A673 (cell line): ENCODE results near the gene USF2. TPM values are rescaled to one million over a fixed set of nuclear protein-coding genes. Genes with fewer than 3 reads are reported as not detected.

Source experiments
- BruUV-seq: library from RNA; stranded (reverse); fragments of 400-500 nt; replicated peaks from 2 replicates; lab custom pipeline; 2021; lab: Mats Ljungman, UMichigan
- CTCF ChIA-PET: fragments of 300-600 bp; sonication (Branson Sonifier 250); formaldehyde crosslinking; loops from one replicate; lab custom pipeline; 2022; ENCODE audit warnings: antibody characterized with exemption; lab: Charles Lee
- POLR2A ChIA-PET: fragments of 300-600 bp; sonication (Branson Sonifier 250); formaldehyde crosslinking; loops from one replicate; lab custom pipeline; 2022; ENCODE audit warnings: antibody characterized with exemption; ENCODE audit not compliant: low non-redundant PET; lab: Charles Lee
- DNase-seq: peaks from one replicate; pipeline ENCODE4 v3.0.0-alpha.2; 2015; ENCODE audit warnings: low spot score
- H3K27ac ChIP-seq: fragments of 200-600 bp; sonication (generic); 2 replicates; pipeline ENCODE4 v1.5.1; 2016; ENCODE audit warnings: mixed run types, low read depth, mild to moderate bottlenecking, mixed read lengths, antibody characterized with exemption, low read length; ENCODE audit not compliant: poor library complexity, severe bottlenecking
- H3K27me3 ChIP-seq: fragments of 200-600 bp; sonication (generic); replicated peaks from 2 replicates; pipeline ENCODE4 v1.6.1; 2017; ENCODE audit warnings: mixed run types, low read depth, mild to moderate bottlenecking, mixed read lengths, antibody characterized with exemption, low read length; ENCODE audit not compliant: insufficient read depth, poor library complexity
- H3K36me3 ChIP-seq: fragments of 200-600 bp; sonication (generic); 2 replicates; pipeline ENCODE4 v1.6.1; 2016; ENCODE audit warnings: mixed run types, mild to moderate bottlenecking, mixed read lengths, antibody characterized with exemption, low read length; ENCODE audit not compliant: insufficient read depth, poor library complexity, severe bottlenecking
- H3K4me1 ChIP-seq: fragments of 200-600 bp; sonication (generic); 2 replicates; pipeline ENCODE4 v1.6.1; 2017; ENCODE audit warnings: mixed run types, mild to moderate bottlenecking, mixed read lengths, antibody characterized with exemption, low read length; ENCODE audit not compliant: insufficient read depth, poor library complexity, severe bottlenecking
- H3K4me3 ChIP-seq: fragments of 200-600 bp; sonication (generic); 2 replicates; pipeline ENCODE4 v1.5.1; 2016; ENCODE audit warnings: low read depth, mixed run types, mild to moderate bottlenecking, mixed read lengths, low read length; ENCODE audit not compliant: poor library complexity, severe bottlenecking
- H3K9me3 ChIP-seq: fragments of 200-600 bp; sonication (generic); 2 replicates; pipeline ENCODE4 v1.6.1; 2016; ENCODE audit warnings: mixed run types, low read depth, mild to moderate bottlenecking, mixed read lengths, antibody characterized with exemption, low read length; ENCODE audit not compliant: poor library complexity, severe bottlenecking
- EZH2 ChIP-seq: fragments of 200-600 bp; sonication (generic); IDR thresholded peaks from 2 replicates; pipeline ENCODE4 v1.6.1; 2017; ENCODE audit warnings: borderline replicate concordance, low read depth, mild to moderate bottlenecking, mixed read lengths, antibody characterized with exemption, low read length; ENCODE audit not compliant: poor library complexity, severe bottlenecking
- intact Hi-C: fragments of 100-400 bp; cut with micrococcal nuclease; formaldehyde crosslinking; loops from one replicate; pipeline ENCODE4 v1.10.0; 2022; ENCODE audit not compliant: unreplicated experiment
- total RNA-seq: library from RNA; stranded (reverse); gene quantifications from 2 replicates; pipeline ENCODE4 v1.2.3, GENCODE V29; 2021
- TF ChIP-seq, protein P1 (sequence below): fragments of 300-800, 200-600 bp; sonication (generic); conservative IDR thresholded peaks from 2 replicates; pipeline ENCODE4 v1.5.1; 2017; ENCODE audit warnings: low read depth, mild to moderate bottlenecking, antibody characterized with exemption, low read length, moderate library complexity, mixed read lengths

USF2 gene
- total RNA-seq, 1 experiment from 2014 or later, result 82.0 TPM

DNA sequence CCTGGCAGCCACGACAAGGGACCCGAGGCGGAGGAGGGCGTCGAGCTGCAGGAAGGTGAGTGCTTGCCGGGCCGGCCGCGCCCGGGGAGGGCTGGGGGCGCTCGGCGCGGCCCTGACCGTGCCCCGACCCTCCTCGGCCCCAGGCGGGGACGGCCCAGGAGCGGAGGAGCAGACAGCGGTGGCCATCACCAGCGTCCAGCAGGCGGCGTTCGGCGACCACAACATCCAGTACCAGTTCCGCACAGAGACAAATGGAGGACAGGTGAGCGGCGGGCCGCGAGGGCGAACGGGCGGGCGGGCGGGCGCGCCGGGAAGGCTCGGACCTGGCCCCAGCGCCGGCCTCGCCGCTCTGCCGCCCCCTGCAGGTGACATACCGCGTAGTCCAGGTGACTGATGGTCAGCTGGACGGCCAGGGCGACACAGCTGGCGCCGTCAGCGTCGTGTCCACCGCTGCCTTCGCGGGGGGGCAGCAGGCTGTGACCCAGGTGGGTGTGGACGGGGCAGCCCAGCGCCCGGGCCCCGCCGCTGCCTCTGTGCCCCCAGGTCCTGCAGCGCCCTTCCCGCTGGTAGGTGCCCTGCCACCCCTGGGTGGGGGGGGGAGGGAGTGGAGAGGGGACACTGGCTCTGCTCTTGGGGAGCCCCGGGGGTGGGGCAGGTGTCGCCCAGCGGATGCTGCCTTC lies 816 bp downstream of the USF2 start:
- Histone ChIP-seq H3K9me3 (no peaks in the 10 kb centered on the region), H3K36me3 (peaks cover 28% of the 10 kb centered on the region), H3K4me3 (peak overlapping the region; percentile 81), H3K27ac (no peak overlapping the region), H3K27me3 (no peaks in the 10 kb centered on the region), H3K4me1 (no peaks in the 10 kb centered on the region)
- DNase-seq, result peak; percentile 60
- no TSS peak for BruUV-seq
- CTCF ChIA-PET, result interaction anchor here (0.5 kb wide), 1 partner anchor 1484 kb away, joined by 3 read pairs; no protein-coding TSS in a partner anchor
- POLR2A ChIA-PET, result no interaction called here
- no peak for TF ChIP-seq EZH2
- TF ChIP-seq, protein P1, sequence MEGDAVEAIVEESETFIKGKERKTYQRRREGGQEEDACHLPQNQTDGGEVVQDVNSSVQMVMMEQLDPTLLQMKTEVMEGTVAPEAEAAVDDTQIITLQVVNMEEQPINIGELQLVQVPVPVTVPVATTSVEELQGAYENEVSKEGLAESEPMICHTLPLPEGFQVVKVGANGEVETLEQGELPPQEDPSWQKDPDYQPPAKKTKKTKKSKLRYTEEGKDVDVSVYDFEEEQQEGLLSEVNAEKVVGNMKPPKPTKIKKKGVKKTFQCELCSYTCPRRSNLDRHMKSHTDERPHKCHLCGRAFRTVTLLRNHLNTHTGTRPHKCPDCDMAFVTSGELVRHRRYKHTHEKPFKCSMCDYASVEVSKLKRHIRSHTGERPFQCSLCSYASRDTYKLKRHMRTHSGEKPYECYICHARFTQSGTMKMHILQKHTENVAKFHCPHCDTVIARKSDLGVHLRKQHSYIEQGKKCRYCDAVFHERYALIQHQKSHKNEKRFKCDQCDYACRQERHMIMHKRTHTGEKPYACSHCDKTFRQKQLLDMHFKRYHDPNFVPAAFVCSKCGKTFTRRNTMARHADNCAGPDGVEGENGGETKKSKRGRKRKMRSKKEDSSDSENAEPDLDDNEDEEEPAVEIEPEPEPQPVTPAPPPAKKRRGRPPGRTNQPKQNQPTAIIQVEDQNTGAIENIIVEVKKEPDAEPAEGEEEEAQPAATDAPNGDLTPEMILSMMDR, result peak; percentile 53
- intact Hi-C loops, result no loop called here

- Histone ChIP-seq H3K4me1 (no peaks in the 10 kb centered on the region), H3K36me3 (peaks cover 28% of the 10 kb centered on the region), H3K9me3 (no peaks in the 10 kb centered on the region), H3K27ac (no peak overlapping the region), H3K27me3 (no peaks in the 10 kb centered on the region), H3K4me3 (no peak overlapping the region)
- ChIA-PET CTCF (interaction anchor here (0.5 to 0.6 kb wide), 2 partner anchors 424 to 980 kb away, joined by 4 to 10 read pairs; no protein-coding TSS in a partner anchor), POLR2A (no interaction called here)
- BruUV-seq, result no TSS peak
- intact Hi-C loops, result no loop called here
- TF ChIP-seq, protein P1, result no peak
- no peak for TF ChIP-seq EZH2
- no peak for DNase-seq
Measured at GRCh38 chr19:35270381-35270811, 1.6 kb downstream of the USF2 start.

DNA sequence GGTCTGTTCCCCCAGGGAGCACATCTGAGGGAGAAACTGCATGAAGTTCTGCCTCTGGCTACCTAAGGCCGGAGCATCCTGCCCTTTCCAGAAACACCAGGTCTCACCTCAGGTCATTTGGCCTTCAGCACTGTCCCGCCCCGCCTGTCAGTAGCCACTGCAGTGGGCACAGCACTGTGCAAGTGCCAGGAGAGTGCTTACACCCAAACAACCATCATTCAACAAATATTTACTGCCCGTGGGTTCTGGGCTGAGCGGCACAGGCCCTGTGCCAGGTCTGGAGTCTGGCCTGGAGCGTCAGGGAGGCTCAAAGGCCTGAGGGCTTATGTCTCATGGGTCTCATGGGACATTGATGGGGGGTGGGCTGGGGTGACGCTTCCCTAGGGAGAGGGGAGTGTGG lies 2.8 kb downstream of the USF2 start:
- ChIA-PET POLR2A (no interaction called here), CTCF (no interaction called here)
- Histone ChIP-seq H3K36me3 (peaks cover 28% of the 10 kb centered on the region), H3K4me1 (no peaks in the 10 kb centered on the region), H3K27ac (no peak overlapping the region), H3K9me3 (no peaks in the 10 kb centered on the region), H3K4me3 (no peak overlapping the region), H3K27me3 (no peaks in the 10 kb centered on the region)
- no peak for DNase-seq
- TF ChIP-seq EZH2, result no peak
- TF ChIP-seq, protein P1, result no peak
- intact Hi-C loops, result no loop called here
- no TSS peak for BruUV-seq
